IMR-90 (cell line): ENCODE results near the gene WDR5. TPM values are rescaled to one million over a fixed set of nuclear protein-coding genes. Genes with fewer than 3 reads are reported as not detected.

Source experiments
- ATAC-seq: fragments of 200-7000 bp; cut with Tn5 transposase; 2 replicates; pipeline ENCODE4 v1.9.1; 2020; ENCODE audit warnings: low read depth, mild to moderate bottlenecking, moderate library complexity
- BruUV-seq: library from RNA; stranded (reverse); fragments of 400-500 nt; replicated peaks from 2 replicates; lab custom pipeline; 2021; lab: Mats Ljungman, UMichigan
- CTCF ChIA-PET: fragments of 300-600 bp; formaldehyde crosslinking; extraction: SDS; loops from one replicate; lab custom pipeline; 2021; ENCODE audit warnings: antibody characterized with exemption; lab: Yijun Ruan, JAX
- POLR2A ChIA-PET: fragments of 300-600 bp; sonication (Branson Sonifier 250); formaldehyde crosslinking; loops from one replicate; lab custom pipeline; 2022; ENCODE audit warnings: antibody characterized with exemption; ENCODE audit not compliant: unreplicated experiment; lab: Charles Lee
- DNase-seq: peaks from one replicate; pipeline ENCODE4 v3.0.0; 2013
- H2AFZ ChIP-seq: replicated peaks from 2 replicates; pipeline ENCODE3; 2013; ENCODE audit warnings: low read length, mild to moderate bottlenecking; ENCODE audit not compliant: poor library complexity
- H2AK5ac ChIP-seq: 2 replicates; pipeline ENCODE4 v1.6.1; 2013; ENCODE audit warnings: low read depth, low read length, inconsistent platforms
- H2AK9ac ChIP-seq: replicated peaks from 2 replicates; pipeline ENCODE3; 2013; ENCODE audit warnings: mild to moderate bottlenecking, low read depth, low read length, moderate library complexity; ENCODE audit not compliant: poor library complexity
- H2BK120ac ChIP-seq: 2 replicates; pipeline ENCODE4 v1.6.1; 2013; ENCODE audit warnings: low read depth, low read length, inconsistent platforms
- H2BK15ac ChIP-seq: 3 replicates; pipeline ENCODE4 v1.6.1; 2013; ENCODE audit warnings: low read depth, low read length, inconsistent platforms
- H2BK20ac ChIP-seq: 2 replicates; pipeline ENCODE4 v1.6.1; 2013; ENCODE audit warnings: low read depth, mild to moderate bottlenecking, inconsistent platforms, low read length, moderate library complexity
- H2BK5ac ChIP-seq: 2 replicates; pipeline ENCODE4 v1.6.1; 2013; ENCODE audit warnings: mild to moderate bottlenecking, low read depth, low read length, inconsistent platforms; ENCODE audit not compliant: poor library complexity, severe bottlenecking
- H3K14ac ChIP-seq: replicated peaks from 2 replicates; pipeline ENCODE4 v1.6.1; 2013; ENCODE audit warnings: low read depth, low read length, inconsistent platforms
- H3K18ac ChIP-seq: 2 replicates; pipeline ENCODE4 v1.6.1; 2013; ENCODE audit warnings: low read depth, low read length, control low read depth
- H3K23ac ChIP-seq: 2 replicates; pipeline ENCODE4 v1.6.1; 2013; ENCODE audit warnings: low read depth, low read length, inconsistent platforms
- H3K27ac ChIP-seq: 2 replicates; pipeline ENCODE4 v1.5.1; 2013; ENCODE audit warnings: mild to moderate bottlenecking, control low read depth, low read length; ENCODE audit not compliant: insufficient read depth
- H3K27me3 ChIP-seq: 2 replicates; pipeline ENCODE4 v1.6.1; 2013; ENCODE audit warnings: low read length; ENCODE audit not compliant: control insufficient read depth, insufficient read depth
- H3K36me3 ChIP-seq: 2 replicates; pipeline ENCODE4 v1.6.1; 2013; ENCODE audit warnings: low read length, mixed read lengths; ENCODE audit not compliant: control insufficient read depth, insufficient read depth
- H3K4ac ChIP-seq: 2 replicates; pipeline ENCODE4 v1.6.1; 2013; ENCODE audit warnings: low read depth, low read length, inconsistent platforms
- H3K4me1 ChIP-seq: 2 replicates; pipeline ENCODE4 v1.6.1; 2013; ENCODE audit warnings: low read length, mixed read lengths; ENCODE audit not compliant: control insufficient read depth, insufficient read depth
- H3K4me2 ChIP-seq: 2 replicates; pipeline ENCODE4 v1.6.1; 2013; ENCODE audit warnings: low read depth, mild to moderate bottlenecking, control low read depth, low read length, moderate library complexity
- H3K4me3 ChIP-seq: 2 replicates; pipeline ENCODE4 v1.5.1; 2013; ENCODE audit warnings: low read depth, mild to moderate bottlenecking, control low read depth, low read length, moderate library complexity; ENCODE audit not compliant: insufficient read depth
- H3K56ac ChIP-seq: 2 replicates; pipeline ENCODE4 v1.6.1; 2013; ENCODE audit warnings: low read length, inconsistent platforms; ENCODE audit not compliant: insufficient read depth; ENCODE audit errors: extremely low read depth
- H3K79me1 ChIP-seq, 2 experiments: 2 replicates each; pipeline ENCODE4 v1.6.1; 2013; ENCODE audit warnings: low read length in 2 of 2, inconsistent platforms in 1 of 2, low read depth in 1 of 2
- H3K9ac ChIP-seq: 2 replicates; pipeline ENCODE4 v1.6.1; 2013; ENCODE audit warnings: low read depth, low read length, control low read depth
- H3K9me1 ChIP-seq: 2 replicates; pipeline ENCODE4 v1.6.1; 2013; ENCODE audit warnings: low read length, inconsistent platforms; ENCODE audit not compliant: insufficient read depth
- H3K9me3 ChIP-seq: 2 replicates; pipeline ENCODE4 v1.6.1; 2013; ENCODE audit warnings: low read length; ENCODE audit not compliant: control insufficient read depth, insufficient read depth
- H4K20me1 ChIP-seq: 2 replicates; pipeline ENCODE4 v1.6.1; 2013; ENCODE audit warnings: low read length, inconsistent platforms; ENCODE audit not compliant: insufficient read depth
- H4K5ac ChIP-seq: 2 replicates; pipeline ENCODE4 v1.6.1; 2013; ENCODE audit warnings: mild to moderate bottlenecking, low read depth, low read length, control low read depth
- H4K8ac ChIP-seq, 2 experiments: 2 replicates each; pipeline ENCODE4 v1.6.1; 2013; ENCODE audit warnings: low read depth in 2 of 2, low read length in 2 of 2, control low read depth in 1 of 2, inconsistent platforms in 1 of 2
- H4K91ac ChIP-seq: 2 replicates; pipeline ENCODE4 v1.6.1; 2013; ENCODE audit warnings: low read depth, low read length, inconsistent platforms; ENCODE audit not compliant: insufficient read depth
- BHLHE40 ChIP-seq: fragments of 150-350 bp; IDR thresholded peaks from 2 replicates; pipeline ENCODE4 v1.6.1; 2016; ENCODE audit warnings: mild to moderate bottlenecking, low read depth, low read length
- WGBS, 2 experiments: methylation state at CpG; one replicate each; pipeline versions ENCODE4 v1.1.5 to v1.1.7; 2013; ENCODE audit warnings: missing lambda C conversion rate in 2 of 2; ENCODE audit not compliant: insufficient read length in 1 of 2; ENCODE audit errors: extremely low coverage in 2 of 2; 5-methylcytosine and 5-hydroxymethylcytosine counted together
- dilution Hi-C: fragments of 300-500 bp; cut with HindIII; formaldehyde crosslinking; loops from one replicate; pipeline ENCODE4 v1.14.3; 2018; ENCODE audit warnings: low sequenced_read_pairs; ENCODE audit not compliant: unreplicated experiment
- in situ Hi-C: fragments of 300-500 bp; cut with MboI; formaldehyde crosslinking; loops from 3 replicates; pipeline ENCODE4 v1.14.3; 2019; ENCODE audit warnings: low sequenced_read_pairs, inconsistent platforms, mixed read lengths
- intact Hi-C: fragments of 100-400 bp; cut with micrococcal nuclease; formaldehyde crosslinking; loops from 2 replicates; pipeline ENCODE4 v1.10.0; 2022
- polyA plus RNA-seq, 3 experiments: library from polyadenylated mRNA; depleted of rRNA; stranded (reverse); fragments of >200 nt; gene quantifications; 2 replicates each; pipeline ENCODE4 v1.2.3, GENCODE V29; 2012; ENCODE audit warnings: low replicate concordance in 1 of 3
- total RNA-seq: library from RNA; depleted of rRNA; stranded (reverse); fragments of >200 nt; gene quantifications from 2 replicates; pipeline ENCODE4 v1.2.3, GENCODE V29; 2012
- TF ChIP-seq, protein P1 (sequence below): fragments of 150-350 bp; IDR thresholded peaks from 2 replicates; pipeline ENCODE4 v1.6.1; 2016; ENCODE audit warnings: low read depth, mild to moderate bottlenecking, low read length, moderate library complexity, borderline replicate concordance

Gene WDR5
- total and polyA plus RNA-seq, 2 of the 4 experiments (the other 2 are of a cell fraction), result 18.3 to 26.6 TPM

DNA sequence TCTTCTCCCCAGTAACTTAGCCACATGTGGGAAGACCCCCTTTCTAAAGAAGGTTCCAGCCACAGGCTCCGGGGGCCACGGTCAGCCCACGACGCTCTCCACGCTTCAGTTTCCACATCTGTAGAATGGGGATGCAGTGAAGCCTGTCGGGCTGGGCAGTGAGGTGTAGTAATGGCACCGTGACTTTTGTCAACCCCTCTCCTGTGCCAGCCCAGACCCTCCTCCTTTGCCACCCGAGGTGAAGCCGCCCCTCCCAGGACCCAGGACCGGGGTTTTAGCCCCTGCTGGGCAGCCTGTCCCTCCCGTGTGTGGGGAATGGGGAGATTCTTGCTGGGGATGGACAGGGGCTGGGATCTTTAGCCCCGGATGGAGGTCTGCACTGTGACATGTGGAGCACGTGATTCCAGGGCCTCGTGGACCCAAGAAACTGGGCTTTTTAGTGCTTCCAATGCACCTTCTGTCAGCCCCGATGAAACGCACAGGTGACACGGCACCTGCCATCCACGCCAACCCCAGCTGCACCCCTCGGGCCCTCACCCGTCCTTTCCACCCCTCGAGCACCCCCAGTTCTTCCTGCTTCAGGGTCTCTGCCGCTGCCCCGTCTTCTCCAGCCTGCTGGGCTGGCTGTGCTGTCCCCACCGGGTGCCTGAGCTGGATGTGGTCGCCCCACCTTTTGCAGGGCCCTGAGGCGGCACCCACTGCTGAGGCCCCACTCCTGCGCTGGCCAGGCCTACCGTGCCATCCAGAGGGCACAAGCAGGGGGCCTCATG is 41.9 kb downstream of the WDR5 start:
- Histone ChIP-seq H3K4me3 (no peak overlapping the region), H3K27ac (no peak overlapping the region), H3K4me2 (no peak overlapping the region), H2AK5ac (no peak overlapping the region), H2BK20ac (no peak overlapping the region), H3K9me1 (peaks cover 6% of the 10 kb centered on the region), H2AK9ac (no peak overlapping the region), H2BK15ac (no peak overlapping the region), H3K4me1 (peaks cover 3% of the 10 kb centered on the region; the same call in 1 of the 2 replicates), H3K4ac (no peak overlapping the region), H2BK5ac (no peak overlapping the region), H3K56ac (no peak overlapping the region), H3K23ac (no peak overlapping the region), H3K18ac (no peak overlapping the region), H4K8ac (no peak overlapping the region), H3K79me1 (no peaks in the 10 kb centered on the region), H2AFZ (no peak overlapping the region), H3K36me3 (no peaks in the 10 kb centered on the region), H4K91ac (no peak overlapping the region), H2BK120ac (no peak overlapping the region), H3K14ac (no peak overlapping the region), H4K20me1 (no peaks in the 10 kb centered on the region), H3K9me3 (no peaks in the 10 kb centered on the region), H3K9ac (no peak overlapping the region), H4K5ac (no peak overlapping the region), H3K27me3 (peaks cover 44% of the 10 kb centered on the region)
- POLR2A ChIA-PET, result no interaction called here
- CTCF ChIA-PET, result no interaction called here
- WGBS, 2 experiments, result 91% methylated on average over 14 of the region's 28 CpGs; no CpG with 5 or more reads in 1 of the 2 experiments
- intact Hi-C loops, result no loop called here
- no TSS peak for BruUV-seq
- TF ChIP-seq BHLHE40, result no peak
- TF ChIP-seq, protein P1, sequence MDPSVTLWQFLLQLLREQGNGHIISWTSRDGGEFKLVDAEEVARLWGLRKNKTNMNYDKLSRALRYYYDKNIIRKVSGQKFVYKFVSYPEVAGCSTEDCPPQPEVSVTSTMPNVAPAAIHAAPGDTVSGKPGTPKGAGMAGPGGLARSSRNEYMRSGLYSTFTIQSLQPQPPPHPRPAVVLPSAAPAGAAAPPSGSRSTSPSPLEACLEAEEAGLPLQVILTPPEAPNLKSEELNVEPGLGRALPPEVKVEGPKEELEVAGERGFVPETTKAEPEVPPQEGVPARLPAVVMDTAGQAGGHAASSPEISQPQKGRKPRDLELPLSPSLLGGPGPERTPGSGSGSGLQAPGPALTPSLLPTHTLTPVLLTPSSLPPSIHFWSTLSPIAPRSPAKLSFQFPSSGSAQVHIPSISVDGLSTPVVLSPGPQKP, result no peak
- ATAC-seq, result no peak
- dilution Hi-C loops, result no loop called here
- in situ Hi-C loops, result no loop called here
- DNase-seq, result no peak
